H1 (cell line): ENCODE measurements around the gene OPCML. TPM values are rescaled to one million over a fixed set of nuclear protein-coding genes. Genes with fewer than 3 reads are reported as not detected.

Source experiments
- POU5F1 ChIP-seq: IDR thresholded peaks from 2 replicates; pipeline ENCODE4 v1.6.1; 2011; ENCODE audit warnings: low read depth, mild to moderate bottlenecking, low read length, moderate library complexity
- polyA plus RNA-seq, 7 experiments: library from polyadenylated mRNA; depleted of rRNA in 3 of 7; stranded (reverse) in 5 of 7; unstranded in 2 of 7; fragments of >200 nt in 5 of 7; fragments of 200-250 nt in 2 of 7; gene quantifications; 1 replicate in 5 of 7; 2 replicates in 1 of 7; 4 replicates in 1 of 7; pipeline versions ENCODE4 v1.2.1 to v1.2.3, GENCODE V29; 2011 to 2013; ENCODE audit warnings: missing spikeins in 2 of 7, mixed read lengths in 2 of 7
- total RNA-seq: library from RNA; stranded (reverse); fragmentation: NEBNext Ultra II Directional; extraction: Animal tissue kit (Norgen Biotek cat#: 25700); gene quantifications from 2 replicates; pipeline ENCODE4 v1.2.1, GENCODE V29; 2021
- TF ChIP-seq, protein P1 (sequence below): IDR thresholded peaks from 2 replicates; pipeline ENCODE4 v1.6.1; 2012; ENCODE audit warnings: low read length, inconsistent platforms

OPCML gene
- total and polyA plus RNA-seq, 2 of the 8 experiments (the other 6 are each of a cell fraction or from before 2014, with no cell fraction given): 2.3 to 3.1 TPM

DNA sequence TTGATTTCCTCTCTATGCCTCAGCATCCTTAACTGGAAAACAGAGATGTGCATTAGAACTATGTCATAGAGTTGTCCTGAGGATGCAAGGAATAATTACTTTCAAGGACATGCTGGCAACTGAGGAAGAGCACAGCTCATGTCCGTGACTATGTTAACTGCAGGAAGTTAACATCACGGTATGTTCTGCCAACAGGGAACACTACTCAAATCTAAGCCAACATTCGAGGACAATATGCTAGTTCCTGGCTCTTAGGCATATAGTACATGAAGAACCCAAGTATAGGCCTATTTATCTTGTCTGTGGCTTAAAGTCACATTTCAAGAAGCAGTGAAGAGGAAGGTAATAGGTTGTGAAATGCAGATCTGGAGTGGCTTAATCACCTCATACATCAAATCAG, 1032.6 kb downstream of the OPCML start (continued):
- TF ChIP-seq, protein P1, sequence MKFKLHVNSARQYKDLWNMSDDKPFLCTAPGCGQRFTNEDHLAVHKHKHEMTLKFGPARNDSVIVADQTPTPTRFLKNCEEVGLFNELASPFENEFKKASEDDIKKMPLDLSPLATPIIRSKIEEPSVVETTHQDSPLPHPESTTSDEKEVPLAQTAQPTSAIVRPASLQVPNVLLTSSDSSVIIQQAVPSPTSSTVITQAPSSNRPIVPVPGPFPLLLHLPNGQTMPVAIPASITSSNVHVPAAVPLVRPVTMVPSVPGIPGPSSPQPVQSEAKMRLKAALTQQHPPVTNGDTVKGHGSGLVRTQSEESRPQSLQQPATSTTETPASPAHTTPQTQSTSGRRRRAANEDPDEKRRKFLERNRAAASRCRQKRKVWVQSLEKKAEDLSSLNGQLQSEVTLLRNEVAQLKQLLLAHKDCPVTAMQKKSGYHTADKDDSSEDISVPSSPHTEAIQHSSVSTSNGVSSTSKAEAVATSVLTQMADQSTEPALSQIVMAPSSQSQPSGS: no peak
- no peak for TF ChIP-seq POU5F1
